Measurements from ENCODE around the gene QRICH2.

DNA sequence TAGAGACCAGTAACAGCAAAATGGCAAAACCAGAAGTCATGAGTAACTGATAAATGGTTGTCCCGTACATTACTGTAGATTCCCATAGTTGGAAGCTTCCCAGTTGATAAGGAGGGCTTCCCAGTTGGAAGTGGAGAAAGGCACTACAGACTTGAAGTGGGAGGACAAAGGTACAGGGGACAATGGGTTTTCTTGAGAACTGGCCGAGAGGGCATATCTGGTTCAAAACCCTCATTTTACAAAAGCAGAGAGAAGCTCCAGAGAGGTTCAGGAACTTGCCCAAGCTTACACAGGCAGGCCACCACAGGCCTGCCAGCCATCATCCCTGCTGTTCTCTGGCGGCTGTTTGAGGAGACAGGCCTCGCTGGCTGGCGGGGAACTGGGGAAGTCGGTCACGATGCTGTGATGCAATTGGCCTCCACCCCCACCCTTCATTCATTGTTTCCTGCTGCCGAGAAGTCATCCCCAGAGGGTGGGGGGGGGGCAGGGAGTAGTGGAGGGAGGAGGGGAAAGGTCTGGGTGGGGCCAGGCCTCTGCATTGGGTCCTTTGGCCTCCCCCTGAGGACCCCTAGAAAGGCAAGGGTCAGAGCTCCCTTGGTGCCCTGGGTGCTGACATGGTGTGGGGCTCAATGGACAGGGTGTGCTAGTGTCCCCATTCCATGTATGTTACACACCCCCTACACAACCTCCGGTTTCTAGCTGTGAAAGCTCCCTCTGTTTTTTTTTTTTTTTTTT, 39.9 kb downstream of the QRICH2 start:
- no peak for TF ChIP-seq CTCF (conservative IDR thresholded peaks at IDR 0.05; ENCODE audit: low read length)
- TF ChIP-seq EZH2phosphoT487 (IDR thresholded peaks at IDR 0.05; ENCODE audit: borderline replicate concordance, low read depth, low read length) = no peak
